ENCODE results near the gene BARHL2.

DNA sequence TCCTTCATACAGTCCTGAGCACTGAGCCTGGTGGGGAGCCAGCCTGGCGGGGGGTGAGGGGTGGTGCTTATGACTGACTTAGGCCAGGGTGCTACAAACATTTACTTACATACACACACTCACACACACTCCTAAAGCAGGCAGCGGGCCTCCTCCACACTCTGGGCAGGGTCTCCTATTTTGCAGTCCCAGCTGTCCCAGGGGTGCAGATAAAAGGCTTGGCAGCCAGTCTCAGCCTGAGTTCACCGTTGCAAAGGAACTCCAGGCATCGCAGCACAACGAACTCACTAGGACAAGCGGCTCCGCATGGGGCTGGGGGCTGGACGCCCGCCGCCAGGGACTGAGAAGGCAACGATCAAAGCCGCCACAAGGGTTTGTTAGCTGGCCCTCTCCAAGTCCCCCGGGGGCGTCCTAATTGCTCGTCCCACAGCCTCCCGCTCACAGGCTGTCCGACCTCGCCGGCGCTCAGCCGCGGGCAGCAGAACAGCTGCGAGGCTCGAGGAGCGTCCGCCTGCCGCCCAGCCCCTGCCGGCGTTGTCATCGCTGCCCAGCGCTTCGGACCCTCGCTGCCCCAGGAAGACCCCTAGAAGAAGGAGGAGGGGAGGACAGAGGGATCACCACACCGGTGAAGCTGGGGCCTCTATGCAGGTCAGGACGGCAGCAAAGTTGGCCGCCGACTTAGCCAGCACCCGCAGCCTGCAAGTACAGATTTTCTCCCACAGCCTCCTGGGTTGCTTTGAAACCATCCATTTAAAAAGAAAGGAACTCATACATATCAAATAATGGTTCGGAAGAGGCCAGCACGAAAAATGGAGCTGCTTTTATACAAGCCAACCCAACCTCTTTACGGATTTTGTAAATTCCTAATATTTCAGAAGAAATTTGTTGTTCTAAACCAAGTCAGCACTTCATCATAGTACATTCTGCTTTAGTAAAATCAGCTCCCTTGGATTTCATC is 6.2 kb downstream of the BARHL2 start:
- TF ChIP-seq, protein P1, sequence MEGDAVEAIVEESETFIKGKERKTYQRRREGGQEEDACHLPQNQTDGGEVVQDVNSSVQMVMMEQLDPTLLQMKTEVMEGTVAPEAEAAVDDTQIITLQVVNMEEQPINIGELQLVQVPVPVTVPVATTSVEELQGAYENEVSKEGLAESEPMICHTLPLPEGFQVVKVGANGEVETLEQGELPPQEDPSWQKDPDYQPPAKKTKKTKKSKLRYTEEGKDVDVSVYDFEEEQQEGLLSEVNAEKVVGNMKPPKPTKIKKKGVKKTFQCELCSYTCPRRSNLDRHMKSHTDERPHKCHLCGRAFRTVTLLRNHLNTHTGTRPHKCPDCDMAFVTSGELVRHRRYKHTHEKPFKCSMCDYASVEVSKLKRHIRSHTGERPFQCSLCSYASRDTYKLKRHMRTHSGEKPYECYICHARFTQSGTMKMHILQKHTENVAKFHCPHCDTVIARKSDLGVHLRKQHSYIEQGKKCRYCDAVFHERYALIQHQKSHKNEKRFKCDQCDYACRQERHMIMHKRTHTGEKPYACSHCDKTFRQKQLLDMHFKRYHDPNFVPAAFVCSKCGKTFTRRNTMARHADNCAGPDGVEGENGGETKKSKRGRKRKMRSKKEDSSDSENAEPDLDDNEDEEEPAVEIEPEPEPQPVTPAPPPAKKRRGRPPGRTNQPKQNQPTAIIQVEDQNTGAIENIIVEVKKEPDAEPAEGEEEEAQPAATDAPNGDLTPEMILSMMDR (IDR thresholded peaks at IDR 0.05), result no peak
- no peak for TF ChIP-seq POLR2A (IDR thresholded peaks at IDR 0.05)
- TF ChIP-seq POLR2AphosphoS5 (IDR thresholded peaks at IDR 0.05), result no peak

Data from breast epithelium (tissue), 3 donors.